Metanephros (tissue), 2 donors: ENCODE measurements around the gene SLX1B. TPM values are rescaled to one million over a fixed set of nuclear protein-coding genes. Genes with fewer than 3 reads are reported as not detected.

Source experiments
- small RNA-seq: library from RNA; depleted of rRNA; stranded (forward); fragments of <200 nt; gene quantifications from one replicate; pipeline ENCODE3, GENCODE V24; 2014; ENCODE audit warnings: low replicate concordance
- total RNA-seq: library from RNA; depleted of rRNA; stranded (reverse); fragments of >200 nt; gene quantifications from one replicate; pipeline ENCODE4 v1.2.3, GENCODE V29; 2014

Gene SLX1B
- total RNA-seq, result 17.0 TPM

DNA sequence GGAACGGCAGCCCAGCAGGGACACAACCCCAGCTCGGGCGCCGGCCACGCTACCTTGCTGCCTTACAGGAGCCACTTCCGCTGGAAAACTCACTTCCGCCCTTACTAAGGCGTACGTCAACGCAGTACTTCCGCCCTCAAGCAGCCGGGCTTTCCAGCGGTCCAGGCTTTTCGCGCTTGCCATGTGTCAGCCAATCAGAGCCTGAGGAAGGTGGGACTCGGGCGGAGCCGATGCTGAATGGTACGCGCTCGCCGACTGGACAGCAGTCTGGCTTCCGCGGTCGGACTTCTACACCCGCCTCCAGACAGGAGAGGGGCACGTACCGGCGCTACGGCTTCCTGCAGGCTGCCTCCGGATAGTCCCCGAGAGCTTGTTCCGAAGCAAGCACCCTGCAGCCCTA lies at the start of gene SLX1B, which contains the start of gene BOLA2:
Gene SLX1B, plus strand, starts transcription at position 265 of the 400 bp plus-strand sequence.
Gene BOLA2, minus strand, starts transcription at position 83 of the 400 bp plus-strand sequence. CDS start 98 bp downstream, outside the sequence.

DNA sequence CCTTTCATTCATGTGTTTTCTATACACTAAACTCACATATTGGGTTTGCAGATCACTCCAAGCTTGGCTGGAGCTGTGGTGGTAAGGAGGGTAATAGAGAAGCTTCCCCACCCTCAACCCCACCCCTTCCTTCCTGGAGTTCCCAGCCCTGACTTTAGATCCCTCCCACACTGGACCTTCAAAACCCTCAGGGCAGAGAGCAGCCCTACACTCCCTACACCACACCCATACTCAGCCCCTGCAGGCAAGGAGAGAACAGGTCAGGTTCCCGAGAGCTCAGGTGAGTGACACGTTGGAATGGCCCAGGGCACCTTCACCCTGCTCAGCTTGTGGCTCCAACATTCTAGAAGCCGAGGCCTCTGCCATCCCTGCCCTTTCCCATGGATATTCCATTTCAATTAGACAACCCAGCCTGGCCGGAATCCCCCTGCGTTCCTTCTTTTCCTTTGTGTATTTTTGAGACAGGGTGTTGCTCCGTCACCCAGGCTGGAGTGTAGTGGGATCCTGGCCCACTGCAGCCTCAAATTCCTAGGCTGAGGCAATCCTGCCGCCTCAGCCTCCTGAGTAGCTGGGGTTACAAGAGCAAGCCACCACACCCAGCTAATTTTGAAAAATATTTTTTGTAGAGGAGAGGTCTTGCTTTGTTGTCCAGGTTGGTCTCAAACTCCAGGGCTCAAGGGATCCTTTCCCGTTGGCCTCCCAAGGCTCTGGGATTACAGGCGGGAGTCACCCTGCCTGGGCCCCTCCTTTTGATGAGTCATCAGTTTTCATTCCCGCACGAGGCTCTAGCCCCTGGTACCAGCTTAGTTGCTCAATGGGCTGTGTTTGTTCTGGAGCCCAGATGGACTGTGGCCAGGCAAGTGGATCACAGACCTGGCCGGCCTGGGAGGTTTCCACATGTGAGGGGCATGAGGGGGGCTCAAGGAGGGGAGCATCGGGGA lies 5.6 kb downstream of the SLX1B start, which contains the start of gene SULT1A4:
Gene SULT1A4, plus strand, starts transcription at position 208 of the 941 bp plus-strand sequence. CDS start 1,473 bp downstream, outside the sequence.

GRCh38 chr16:29506308-29506707 lies 52.0 kb downstream of the SLX1B start, which contains the start of gene NPIPB12:
NPIPB12 (minus strand) TSS chr16:29506408.

Small RNAs within 50 kb of the gene (small RNA-seq; reads per million reads assigned to genes)
- not detected for gene AC133555.2

Other genes starting within 250 kb of the SLX1B start
- gene NPIPB11, start 47.8 kb upstream of the SLX1B start, total RNA-seq, result 4.0 TPM
- gene BOLA2, start 182 bp upstream of the SLX1B start, total RNA-seq, result 9.0 TPM
- 0.88 TPM for gene SULT1A4, start 5.4 kb downstream of the SLX1B start, total RNA-seq
- gene NPIPB12, start 51.9 kb downstream of the SLX1B start, total RNA-seq, result 18.6 TPM
- gene SPN, start 208.7 kb downstream of the SLX1B start, total RNA-seq, result 7.0 TPM
- gene QPRT, start 224.6 kb downstream of the SLX1B start, total RNA-seq, result 86.2 TPM